ENCODE data around the gene EVPLL.
"Not testable (repeated sequence)": the region's sequence is repeated elsewhere in the genome, so short reads cannot be mapped to it uniquely, and the experiment has no call there.

Gene EVPLL

GRCh38 chr17:18379246-18380146, 1.9 kb downstream of the EVPLL start:
- no peak for FAIRE-seq

GRCh38 chr17:18380471-18381157, 3.0 kb downstream of the EVPLL start:
- FAIRE-seq, result no peak

- no peak for FAIRE-seq
Measured at GRCh38 chr17:18381158-18381952, 3.8 kb downstream of the EVPLL start.

- no peak for FAIRE-seq
Measured at GRCh38 chr17:18381953-18382245, 4.3 kb downstream of the EVPLL start.

- FAIRE-seq, result no peak
Measured at GRCh38 chr17:18382441-18383078, 5.0 kb downstream of the EVPLL start.

GRCh38 chr17:18383079-18383481, 5.5 kb downstream of the EVPLL start:
- not testable (repeated sequence) for FAIRE-seq

- FAIRE-seq, result not testable (repeated sequence)
Measured at GRCh38 chr17:18384271-18384670, 6.7 kb downstream of the EVPLL start.

- not testable (repeated sequence) for FAIRE-seq
Measured at GRCh38 chr17:18387583-18387982, 10.0 kb downstream of the EVPLL start.

GRCh38 chr17:18388266-18388665, 10.7 kb downstream of the EVPLL start:
- FAIRE-seq, result not testable (repeated sequence)

GRCh38 chr17:18388728-18389127, 11.2 kb downstream of the EVPLL start:
- not testable (repeated sequence) for FAIRE-seq

GRCh38 chr17:18401872-18402590, 24.5 kb downstream of the EVPLL start:
- not testable (repeated sequence) for FAIRE-seq

- not testable (repeated sequence) for FAIRE-seq
Measured at GRCh38 chr17:18403166-18403565, 25.6 kb downstream of the EVPLL start.

- FAIRE-seq, result not testable (repeated sequence)
Measured at GRCh38 chr17:18403604-18404003, 26.0 kb downstream of the EVPLL start.

GRCh38 chr17:18408906-18409305, 31.3 kb downstream of the EVPLL start:
- FAIRE-seq, result not testable (repeated sequence)

GRCh38 chr17:18409321-18409720, 31.7 kb downstream of the EVPLL start:
- not testable (repeated sequence) for FAIRE-seq

- not testable (repeated sequence) for FAIRE-seq
Measured at GRCh38 chr17:18410736-18411135, 33.2 kb downstream of the EVPLL start.

- FAIRE-seq, result not testable (repeated sequence)
Measured at GRCh38 chr17:18411377-18411864, 33.8 kb downstream of the EVPLL start.

GRCh38 chr17:18412001-18412538, 34.5 kb downstream of the EVPLL start:
- FAIRE-seq, result not testable (repeated sequence)

GRCh38 chr17:18421521-18421920, 43.9 kb downstream of the EVPLL start:
- FAIRE-seq, result not testable (repeated sequence)

- FAIRE-seq, result not testable (repeated sequence)
Measured at GRCh38 chr17:18422464-18422863, 44.9 kb downstream of the EVPLL start.

- not testable (repeated sequence) for FAIRE-seq
Measured at GRCh38 chr17:18423015-18423414, 45.4 kb downstream of the EVPLL start.

All from A204.1 (cell line).